Stimulated activated CD8-positive, alpha-beta memory T cell treated with anti-CD3 and anti-CD28 coated beads, Interleukin-7, amount 100 ng/mL, for 24 hours (primary cell): ENCODE results near the gene MAP6.

Source experiments
- DNase-seq: peaks from one replicate; pipeline ENCODE4 v3.0.0-alpha.2; 2020; ENCODE audit warnings: low read depth

Gene MAP6

GRCh38 chr11:75548595-75549272 lies 120.1 kb downstream of the MAP6 start:
- DNase-seq, result no peak

DNA sequence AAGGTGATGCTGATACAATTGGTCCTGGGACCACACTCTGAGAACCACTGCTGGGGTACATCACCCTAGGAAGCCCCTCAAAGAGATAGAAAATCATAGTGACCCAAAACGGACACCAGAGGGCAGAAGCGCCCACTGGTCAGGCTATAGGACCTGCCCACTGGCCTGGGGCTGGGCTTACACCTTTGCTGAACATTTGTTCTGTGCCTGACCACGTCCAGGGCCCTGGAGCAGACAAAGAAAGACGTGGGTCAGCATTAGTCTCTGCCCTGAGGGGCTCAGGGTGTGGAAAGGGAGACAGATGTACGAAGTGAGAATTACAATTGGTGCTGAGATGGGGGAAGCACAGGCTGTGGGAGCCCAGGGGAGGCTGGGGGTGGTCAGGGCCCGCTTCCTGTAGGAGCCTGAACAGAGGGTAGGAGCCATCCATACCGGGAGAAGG lies 121.2 kb downstream of the MAP6 start:
- no peak for DNase-seq

GRCh38 chr11:75547177-75547576 lies 121.7 kb downstream of the MAP6 start:
- DNase-seq, result no peak

DNA sequence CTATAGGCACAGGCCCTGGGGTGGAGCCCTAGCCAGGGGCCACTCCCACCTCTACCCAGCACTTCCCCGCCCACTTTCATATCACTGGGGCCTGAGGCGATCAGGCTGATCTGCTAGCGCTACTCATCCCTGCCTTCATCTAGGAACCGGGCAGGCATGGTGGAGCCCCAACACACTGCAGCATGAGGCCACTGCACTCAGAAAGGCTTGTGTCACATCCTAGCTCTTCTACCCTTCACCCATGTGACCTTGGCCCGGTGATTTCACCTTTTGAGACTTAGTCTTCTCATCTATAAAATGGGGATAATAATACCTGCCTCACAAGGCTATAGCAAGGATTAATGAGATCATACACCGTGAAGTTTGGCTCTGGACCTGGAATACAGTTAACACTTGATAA lies 125.0 kb downstream of the MAP6 start:
- no peak for DNase-seq

DNA sequence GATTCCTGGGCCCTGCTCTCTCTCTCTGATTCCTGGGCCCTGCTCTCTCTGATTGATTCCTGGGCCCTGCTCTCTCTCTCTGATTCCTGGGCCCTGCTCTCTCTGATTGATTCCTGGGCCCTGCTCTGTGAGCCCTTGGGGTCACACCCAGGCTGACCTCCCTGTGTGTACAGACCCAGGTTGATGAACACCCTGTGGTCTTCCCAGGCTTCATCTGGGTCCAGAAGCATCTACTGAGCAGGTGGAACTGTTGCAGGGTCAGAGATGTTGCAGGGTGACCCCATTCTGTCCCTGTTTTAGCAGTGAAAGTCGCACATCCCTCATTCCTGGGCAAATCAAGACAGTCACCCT lies 126.8 kb downstream of the MAP6 start:
- no peak for DNase-seq

GRCh38 chr11:75541193-75542087 lies 127.4 kb downstream of the MAP6 start:
- no peak for DNase-seq

DNA sequence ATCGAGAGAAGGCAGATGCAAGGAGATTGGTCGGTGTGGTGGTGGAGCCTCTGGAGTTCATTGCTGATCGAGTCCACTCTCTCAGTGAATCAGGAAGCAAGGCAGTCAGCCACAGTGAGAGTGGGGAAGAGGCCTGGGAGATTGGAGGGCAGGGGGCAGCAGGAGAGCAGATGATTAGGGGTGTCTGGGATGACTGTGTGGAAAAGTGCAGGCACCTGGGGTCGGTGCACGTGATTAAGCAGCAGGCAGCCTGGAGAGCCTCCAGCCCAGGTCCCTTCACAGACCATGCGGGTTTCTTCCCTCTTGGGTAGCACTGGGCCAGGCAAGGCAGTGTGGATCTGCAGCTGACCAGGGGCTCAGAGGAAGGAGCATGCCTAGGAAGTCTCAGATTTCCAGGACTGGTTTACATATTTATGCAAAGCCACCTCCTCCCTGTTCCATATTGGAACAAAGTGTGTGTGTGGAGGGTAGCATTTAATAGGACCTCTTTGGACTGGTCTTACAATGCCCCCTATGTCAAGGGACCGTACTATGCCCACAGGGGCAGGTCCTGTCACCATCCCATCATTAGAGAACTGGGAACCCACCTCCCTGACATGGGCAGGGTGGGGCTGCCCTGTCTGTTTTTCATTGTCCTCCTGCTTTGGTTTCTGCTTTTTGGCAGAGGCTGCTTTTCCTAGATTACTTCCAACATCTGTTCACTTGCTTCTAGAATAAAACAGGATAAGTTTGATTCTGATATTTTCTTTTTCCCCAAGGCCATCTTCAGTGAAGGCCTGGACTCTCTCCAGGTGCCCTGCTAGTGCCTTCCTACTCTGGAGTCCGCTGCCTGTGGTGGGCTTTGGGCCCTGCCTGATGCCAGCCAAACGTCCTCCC lies 129.1 kb downstream of the MAP6 start:
- DNase-seq, result no peak

- no peak for DNase-seq
Measured at GRCh38 chr11:75538150-75538942, 130.5 kb downstream of the MAP6 start.

DNA sequence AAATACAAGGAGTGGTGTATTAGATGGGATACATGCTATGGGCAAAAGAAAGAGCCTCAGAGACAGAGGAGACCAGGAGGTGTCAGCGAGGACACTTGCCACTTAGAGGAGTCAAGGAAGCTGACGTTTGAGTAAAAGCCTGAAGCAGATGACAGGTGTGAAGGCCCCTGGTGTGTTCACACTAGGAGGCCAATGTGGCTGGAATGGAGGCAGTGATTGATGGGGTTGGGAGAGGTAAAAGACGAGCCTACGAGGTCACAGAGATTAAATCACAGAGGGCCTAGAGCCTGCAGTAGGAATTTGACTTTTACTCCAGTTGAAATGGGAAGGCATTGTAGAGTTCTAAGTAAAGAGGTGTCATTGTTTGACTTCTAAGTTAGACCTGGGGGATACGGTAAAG lies 131.1 kb downstream of the MAP6 start:
- no peak for DNase-seq
